Vagina (tissue), 2 donors: ENCODE measurements around the gene ZNF791.

Experiments used
- POLR2A ChIP-seq, 2 donors: fragments of 450-650 bp; IDR thresholded peaks; one replicate each; pipeline ENCODE4 v1.6.1; 2017; ENCODE audit warnings: antibody characterized with exemption in 2 of 2, mild to moderate bottlenecking in 2 of 2, moderate library complexity in 2 of 2
- POLR2AphosphoS5 ChIP-seq, 2 donors: sonication (generic); formaldehyde crosslinking; IDR thresholded peaks; one replicate each; pipeline ENCODE4 v1.9.0; 2017; ENCODE audit warnings: antibody characterized with exemption in 2 of 2, mild to moderate bottlenecking in 2 of 2, low read depth in 1 of 2; ENCODE audit not compliant: insufficient read depth in 1 of 2
- TF ChIP-seq, protein P1 (sequence below), 3 experiments: fragments of 450-650 bp in 2 of 3; fragments of 200-600 bp in 1 of 3; sonication (generic) in 1 of 3; IDR thresholded peaks; one replicate each; pipeline ENCODE4 v1.5.1; 2017 to 2019; ENCODE audit warnings: antibody characterized with exemption in 3 of 3, mild to moderate bottlenecking in 2 of 3, moderate library complexity in 2 of 3

DNA sequence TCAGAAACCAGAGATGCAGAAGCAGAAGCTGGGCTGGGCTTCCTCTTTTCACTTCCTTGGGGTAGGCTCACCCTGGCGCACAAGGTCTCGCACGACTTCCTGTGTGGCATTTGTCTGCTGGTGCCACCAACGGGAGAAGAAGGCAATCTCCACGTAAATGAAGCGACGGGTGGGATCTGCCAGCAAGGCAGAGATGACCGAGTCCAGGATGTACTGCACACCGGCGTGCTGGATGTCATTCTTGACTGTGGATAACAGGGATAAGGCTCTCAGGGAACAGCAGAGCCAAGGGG is 54.5 kb downstream of the ZNF791 start:
- TF ChIP-seq POLR2A (IDR thresholded peaks at IDR 0.05) (no peak), POLR2AphosphoS5 (IDR thresholded peaks at IDR 0.05; ENCODE audit: insufficient read depth in 1 of 2, low read depth in 1 of 2) (no peak)
- TF ChIP-seq, protein P1, sequence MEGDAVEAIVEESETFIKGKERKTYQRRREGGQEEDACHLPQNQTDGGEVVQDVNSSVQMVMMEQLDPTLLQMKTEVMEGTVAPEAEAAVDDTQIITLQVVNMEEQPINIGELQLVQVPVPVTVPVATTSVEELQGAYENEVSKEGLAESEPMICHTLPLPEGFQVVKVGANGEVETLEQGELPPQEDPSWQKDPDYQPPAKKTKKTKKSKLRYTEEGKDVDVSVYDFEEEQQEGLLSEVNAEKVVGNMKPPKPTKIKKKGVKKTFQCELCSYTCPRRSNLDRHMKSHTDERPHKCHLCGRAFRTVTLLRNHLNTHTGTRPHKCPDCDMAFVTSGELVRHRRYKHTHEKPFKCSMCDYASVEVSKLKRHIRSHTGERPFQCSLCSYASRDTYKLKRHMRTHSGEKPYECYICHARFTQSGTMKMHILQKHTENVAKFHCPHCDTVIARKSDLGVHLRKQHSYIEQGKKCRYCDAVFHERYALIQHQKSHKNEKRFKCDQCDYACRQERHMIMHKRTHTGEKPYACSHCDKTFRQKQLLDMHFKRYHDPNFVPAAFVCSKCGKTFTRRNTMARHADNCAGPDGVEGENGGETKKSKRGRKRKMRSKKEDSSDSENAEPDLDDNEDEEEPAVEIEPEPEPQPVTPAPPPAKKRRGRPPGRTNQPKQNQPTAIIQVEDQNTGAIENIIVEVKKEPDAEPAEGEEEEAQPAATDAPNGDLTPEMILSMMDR (IDR thresholded peaks at IDR 0.05), result no peak
